GM13977 (cell line): Measurements from ENCODE around the gene RHBDF2.
"Not testable (repeated sequence)": the region's sequence is repeated elsewhere in the genome, so short reads cannot be mapped to it uniquely, and the experiment has no call there.

ENCODE experiments used
- DNase-seq: peaks from one replicate; pipeline ENCODE4 v3.0.0; 2012; ENCODE audit warnings: low spot score
- in situ Hi-C: fragments of 300-500 bp; cut with MboI; formaldehyde crosslinking; loops from one replicate; pipeline ENCODE4 v1.12.0; 2022; ENCODE audit warnings: low sequenced_read_pairs, low pct_unique_long_range_greater_than_20kb, mixed read lengths, inconsistent platforms; ENCODE audit not compliant: unreplicated experiment
- TF ChIP-seq, protein P1 (sequence below): IDR thresholded peaks from 2 replicates; pipeline ENCODE4 v1.5.1; 2012; ENCODE audit warnings: mild to moderate bottlenecking, control low read depth; ENCODE audit not compliant: insufficient read depth; ENCODE audit errors: extremely low read depth, missing control alignments

Gene RHBDF2

GRCh38 chr17:76537578-76538280, 36.5 kb upstream of the RHBDF2 start, which contains the start of gene CYGB:
TSS of gene CYGB (minus strand) at chr17:76537709. CDS start at chr17:76537542, 167 bp downstream.
- TF ChIP-seq, protein P1, sequence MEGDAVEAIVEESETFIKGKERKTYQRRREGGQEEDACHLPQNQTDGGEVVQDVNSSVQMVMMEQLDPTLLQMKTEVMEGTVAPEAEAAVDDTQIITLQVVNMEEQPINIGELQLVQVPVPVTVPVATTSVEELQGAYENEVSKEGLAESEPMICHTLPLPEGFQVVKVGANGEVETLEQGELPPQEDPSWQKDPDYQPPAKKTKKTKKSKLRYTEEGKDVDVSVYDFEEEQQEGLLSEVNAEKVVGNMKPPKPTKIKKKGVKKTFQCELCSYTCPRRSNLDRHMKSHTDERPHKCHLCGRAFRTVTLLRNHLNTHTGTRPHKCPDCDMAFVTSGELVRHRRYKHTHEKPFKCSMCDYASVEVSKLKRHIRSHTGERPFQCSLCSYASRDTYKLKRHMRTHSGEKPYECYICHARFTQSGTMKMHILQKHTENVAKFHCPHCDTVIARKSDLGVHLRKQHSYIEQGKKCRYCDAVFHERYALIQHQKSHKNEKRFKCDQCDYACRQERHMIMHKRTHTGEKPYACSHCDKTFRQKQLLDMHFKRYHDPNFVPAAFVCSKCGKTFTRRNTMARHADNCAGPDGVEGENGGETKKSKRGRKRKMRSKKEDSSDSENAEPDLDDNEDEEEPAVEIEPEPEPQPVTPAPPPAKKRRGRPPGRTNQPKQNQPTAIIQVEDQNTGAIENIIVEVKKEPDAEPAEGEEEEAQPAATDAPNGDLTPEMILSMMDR: no peak
- DNase-seq: no peak
- in situ Hi-C loops: no loop called here

- no peak for DNase-seq
- TF ChIP-seq, protein P1: no peak
- in situ Hi-C loops: no loop called here
These were observed 36.0 kb upstream of the RHBDF2 start for GRCh38 chr17:76537288-76537577.

DNA sequence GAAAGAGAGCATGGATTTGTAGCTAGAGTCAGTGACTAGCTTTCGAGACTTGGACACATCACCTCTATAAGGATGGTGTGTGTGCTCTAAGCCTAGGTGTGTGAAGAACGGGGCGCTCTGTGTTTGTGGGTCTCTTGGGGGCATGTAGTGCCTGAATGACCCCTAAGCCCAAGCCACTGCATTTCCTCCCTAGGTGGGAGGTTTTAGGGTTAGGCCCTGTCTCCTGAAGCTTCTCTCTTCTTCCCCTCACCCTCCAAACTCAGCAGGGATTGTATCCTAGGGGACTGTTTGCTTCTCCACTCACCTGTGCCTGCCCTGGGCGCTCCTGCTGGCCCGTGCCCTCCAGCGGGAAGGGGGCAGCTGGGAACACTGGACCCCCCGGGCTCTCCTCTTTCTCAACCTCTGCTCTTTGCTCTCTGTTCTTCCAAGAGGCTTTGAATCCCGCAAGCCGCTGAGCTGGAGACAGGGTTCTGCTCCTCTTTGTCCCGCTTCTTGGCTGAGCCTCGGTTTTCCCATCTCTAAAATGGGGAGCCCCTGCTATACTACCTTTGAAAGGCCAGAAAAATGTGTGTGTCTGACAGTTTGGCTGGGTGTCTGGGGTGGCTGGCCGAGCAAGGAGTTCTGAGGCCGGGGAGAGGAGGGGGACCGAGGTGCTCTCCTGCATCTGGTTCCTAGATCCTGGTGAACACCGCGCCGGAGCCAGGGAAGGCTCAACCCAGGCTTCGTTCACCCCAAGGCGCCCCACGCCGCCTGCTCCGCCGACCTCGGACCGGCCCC, 35.5 kb upstream of the RHBDF2 start:
- no peak for DNase-seq
- TF ChIP-seq, protein P1: no peak
- in situ Hi-C loops: no loop called here

- DNase-seq: no peak
- TF ChIP-seq, protein P1: no peak
- in situ Hi-C loops: no loop called here
These were observed 34.7 kb upstream of the RHBDF2 start for GRCh38 chr17:76535788-76536510.

DNA sequence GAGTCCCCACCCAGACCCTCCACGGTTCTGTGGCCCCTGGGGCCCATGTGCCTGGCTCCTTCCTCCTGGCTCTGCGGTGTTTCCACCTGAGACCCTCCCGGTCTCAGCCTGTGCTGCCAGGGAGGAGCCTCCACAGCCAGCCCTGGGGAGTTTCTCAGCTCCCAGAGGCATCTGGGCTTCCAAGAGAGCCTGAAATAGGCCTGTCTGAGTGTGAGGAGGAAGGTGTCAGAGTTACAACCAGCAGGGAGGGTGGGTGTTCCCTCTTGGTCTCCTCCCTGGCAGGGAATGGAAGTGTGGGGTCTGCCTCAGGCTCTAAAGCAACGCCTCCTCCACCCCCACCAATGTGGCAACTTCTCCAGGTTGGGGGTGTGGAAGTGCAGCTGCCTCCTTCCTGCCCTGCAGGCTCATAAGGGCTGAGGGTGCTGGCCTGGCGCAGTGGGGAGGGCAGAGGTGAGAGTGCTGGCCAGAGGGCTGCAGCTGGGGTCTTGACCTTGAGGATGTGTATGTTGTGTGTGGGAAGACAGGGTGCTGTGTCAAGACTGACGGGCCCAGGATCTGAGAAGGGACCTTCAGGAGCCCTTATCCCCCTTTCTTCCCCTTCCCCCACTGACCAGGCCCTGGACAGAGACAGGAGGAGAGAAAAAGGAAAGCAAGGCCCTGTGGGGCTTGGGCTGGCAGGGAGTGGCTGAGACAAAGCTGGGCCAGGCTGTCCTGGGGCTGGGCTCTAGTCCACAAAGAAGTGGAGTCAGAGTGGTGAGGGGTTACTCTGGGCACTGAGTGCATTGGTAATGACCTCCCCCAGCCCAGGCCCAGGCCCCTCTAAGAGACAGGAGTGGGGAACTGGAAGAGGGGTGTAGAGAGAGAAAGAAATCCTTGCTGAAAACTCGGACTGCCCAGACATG, 33.9 kb upstream of the RHBDF2 start:
- DNase-seq: no peak
- TF ChIP-seq, protein P1: no peak
- in situ Hi-C loops: no loop called here

DNA sequence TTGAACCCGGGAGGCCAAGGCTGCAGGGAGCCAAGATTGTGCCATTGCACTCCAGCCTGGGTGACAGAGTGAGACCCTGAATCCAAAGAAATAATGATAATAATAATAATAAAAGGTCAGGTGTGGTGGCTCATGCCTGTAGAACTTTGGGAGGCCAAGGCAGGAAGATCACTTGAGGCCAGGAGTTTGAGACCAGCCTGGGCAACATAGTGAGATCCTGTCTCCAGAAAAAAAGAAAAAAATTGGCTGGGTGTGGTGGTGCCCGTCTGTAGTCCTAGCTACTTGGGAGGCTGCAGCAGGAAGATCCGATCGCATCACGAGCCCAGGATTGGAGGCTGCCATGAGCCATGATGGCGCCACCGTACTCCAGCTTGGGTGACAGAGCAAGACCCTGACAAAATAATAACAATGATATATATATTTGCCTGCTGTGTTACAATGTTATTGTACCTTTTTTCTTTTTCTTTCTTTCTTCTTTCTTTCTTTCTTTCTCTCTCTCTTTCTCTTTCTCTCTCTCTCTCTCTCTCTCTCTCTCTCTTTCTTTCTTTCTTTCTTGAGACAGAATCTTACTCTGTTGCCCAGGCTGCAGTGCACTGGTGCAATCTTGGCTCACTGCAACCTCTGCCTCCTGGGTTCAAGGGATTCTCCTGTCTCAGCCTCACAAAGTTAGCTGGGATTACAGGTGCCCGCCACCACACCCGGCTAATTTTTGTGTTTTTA, 32.6 kb upstream of the RHBDF2 start:
- DNase-seq, in situ Hi-C loops: not testable (repeated sequence)
